LNCAP (cell line): ENCODE results near the gene PBRM1.

Source experiments
- TF ChIP-seq, protein P1 (sequence below): fragments of 450-650 bp; IDR thresholded peaks from 2 replicates; pipeline ENCODE4 v1.5.1; 2017; ENCODE audit warnings: mild to moderate bottlenecking

The PBRM1 gene

DNA sequence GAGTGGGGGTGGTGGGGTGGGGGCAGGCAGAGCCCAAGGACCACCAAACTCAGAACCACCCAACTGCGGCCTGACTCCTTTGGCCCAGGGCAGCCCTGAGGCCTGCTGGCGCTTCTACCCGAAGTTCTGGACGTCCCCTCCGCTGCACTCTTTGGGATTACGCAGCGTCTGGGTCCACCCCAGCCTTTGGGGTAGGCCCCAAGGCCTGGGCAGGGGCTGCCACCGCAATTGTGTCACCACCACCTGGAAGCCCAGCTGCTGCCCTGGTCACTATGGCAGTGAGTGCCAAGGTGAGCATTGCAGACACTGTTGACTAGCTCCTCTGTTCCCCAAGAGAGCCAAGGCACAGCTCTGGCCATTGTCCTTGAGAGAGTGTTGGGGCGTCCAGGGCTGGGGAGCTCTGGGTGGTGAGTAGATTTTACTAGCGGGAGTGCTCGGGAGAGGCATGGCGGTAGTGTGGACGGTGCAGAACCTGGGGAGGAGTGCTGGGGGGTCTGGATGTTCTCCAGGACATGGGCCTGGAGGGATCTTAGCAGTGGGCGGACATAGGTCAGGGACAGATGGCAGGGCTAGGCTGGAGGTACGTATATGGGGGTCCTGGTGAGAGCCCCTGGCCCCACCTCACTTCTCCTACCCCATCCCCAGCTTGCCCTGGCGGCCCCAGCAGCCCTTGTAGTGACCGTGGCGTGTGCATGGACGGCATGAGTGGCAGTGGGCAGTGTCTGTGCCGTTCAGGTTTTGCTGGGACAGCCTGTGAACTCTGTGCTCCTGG lies 164.8 kb downstream of the PBRM1 start:
- TF ChIP-seq, protein P1, sequence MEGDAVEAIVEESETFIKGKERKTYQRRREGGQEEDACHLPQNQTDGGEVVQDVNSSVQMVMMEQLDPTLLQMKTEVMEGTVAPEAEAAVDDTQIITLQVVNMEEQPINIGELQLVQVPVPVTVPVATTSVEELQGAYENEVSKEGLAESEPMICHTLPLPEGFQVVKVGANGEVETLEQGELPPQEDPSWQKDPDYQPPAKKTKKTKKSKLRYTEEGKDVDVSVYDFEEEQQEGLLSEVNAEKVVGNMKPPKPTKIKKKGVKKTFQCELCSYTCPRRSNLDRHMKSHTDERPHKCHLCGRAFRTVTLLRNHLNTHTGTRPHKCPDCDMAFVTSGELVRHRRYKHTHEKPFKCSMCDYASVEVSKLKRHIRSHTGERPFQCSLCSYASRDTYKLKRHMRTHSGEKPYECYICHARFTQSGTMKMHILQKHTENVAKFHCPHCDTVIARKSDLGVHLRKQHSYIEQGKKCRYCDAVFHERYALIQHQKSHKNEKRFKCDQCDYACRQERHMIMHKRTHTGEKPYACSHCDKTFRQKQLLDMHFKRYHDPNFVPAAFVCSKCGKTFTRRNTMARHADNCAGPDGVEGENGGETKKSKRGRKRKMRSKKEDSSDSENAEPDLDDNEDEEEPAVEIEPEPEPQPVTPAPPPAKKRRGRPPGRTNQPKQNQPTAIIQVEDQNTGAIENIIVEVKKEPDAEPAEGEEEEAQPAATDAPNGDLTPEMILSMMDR: no peak

DNA sequence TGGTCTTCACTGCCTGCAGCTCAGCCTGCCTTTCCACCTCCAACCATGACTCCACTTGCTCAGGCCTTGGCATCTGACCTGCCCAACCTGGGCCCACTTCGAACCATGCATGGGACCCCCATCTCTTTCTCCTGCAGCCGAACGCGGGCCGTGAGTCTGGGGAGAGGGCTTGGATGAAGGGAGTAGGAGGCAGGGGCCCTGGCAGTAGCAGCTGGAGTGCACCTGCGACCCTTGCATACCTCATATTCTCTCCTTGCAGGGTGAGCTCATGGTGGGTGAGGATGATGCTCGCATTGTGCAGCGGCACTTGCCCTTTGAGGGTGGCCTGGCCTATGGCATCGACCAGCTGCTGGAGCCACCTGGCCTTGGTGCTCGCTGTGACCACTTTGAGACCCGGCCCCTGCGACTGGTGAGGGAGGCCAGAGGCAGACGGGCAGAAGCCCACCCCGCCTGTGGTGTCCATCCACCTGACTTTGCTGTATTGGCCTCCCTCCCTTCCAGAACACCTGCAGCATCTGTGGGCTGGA lies 165.5 kb downstream of the PBRM1 start:
- TF ChIP-seq, protein P1: no peak

DNA sequence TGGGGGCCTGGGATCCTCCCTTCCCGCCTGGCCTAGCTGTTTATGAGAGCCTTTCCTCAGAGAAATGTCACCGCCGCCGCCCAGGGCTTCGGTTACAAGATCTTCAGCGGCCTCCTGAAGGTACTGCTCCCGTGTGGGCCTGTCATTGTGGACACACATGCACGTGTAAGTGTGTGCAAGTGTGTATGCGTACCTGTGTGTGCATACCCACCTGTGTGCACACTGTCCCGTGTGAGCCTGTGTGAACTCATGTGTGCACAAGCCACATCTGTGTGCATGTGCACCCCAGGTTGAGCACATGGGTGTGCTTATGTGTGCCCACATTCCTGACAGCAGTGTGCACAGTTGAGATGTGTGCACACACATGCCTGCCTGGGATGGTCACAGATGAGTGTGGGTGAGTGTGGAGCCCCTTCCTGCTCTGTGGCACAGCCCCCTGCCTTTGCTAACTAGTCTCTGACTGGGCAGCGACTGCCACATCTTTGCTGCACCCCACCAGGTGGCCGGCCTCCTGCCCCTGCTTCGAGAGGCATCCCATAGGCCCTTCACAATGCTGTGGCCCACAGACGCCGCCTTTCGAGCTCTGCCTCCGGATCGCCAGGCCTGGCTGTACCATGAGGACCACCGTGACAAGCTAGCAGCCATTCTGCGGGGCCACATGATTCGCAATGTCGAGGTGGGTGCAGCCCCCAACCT lies 166.1 kb downstream of the PBRM1 start:
- TF ChIP-seq, protein P1: no peak

DNA sequence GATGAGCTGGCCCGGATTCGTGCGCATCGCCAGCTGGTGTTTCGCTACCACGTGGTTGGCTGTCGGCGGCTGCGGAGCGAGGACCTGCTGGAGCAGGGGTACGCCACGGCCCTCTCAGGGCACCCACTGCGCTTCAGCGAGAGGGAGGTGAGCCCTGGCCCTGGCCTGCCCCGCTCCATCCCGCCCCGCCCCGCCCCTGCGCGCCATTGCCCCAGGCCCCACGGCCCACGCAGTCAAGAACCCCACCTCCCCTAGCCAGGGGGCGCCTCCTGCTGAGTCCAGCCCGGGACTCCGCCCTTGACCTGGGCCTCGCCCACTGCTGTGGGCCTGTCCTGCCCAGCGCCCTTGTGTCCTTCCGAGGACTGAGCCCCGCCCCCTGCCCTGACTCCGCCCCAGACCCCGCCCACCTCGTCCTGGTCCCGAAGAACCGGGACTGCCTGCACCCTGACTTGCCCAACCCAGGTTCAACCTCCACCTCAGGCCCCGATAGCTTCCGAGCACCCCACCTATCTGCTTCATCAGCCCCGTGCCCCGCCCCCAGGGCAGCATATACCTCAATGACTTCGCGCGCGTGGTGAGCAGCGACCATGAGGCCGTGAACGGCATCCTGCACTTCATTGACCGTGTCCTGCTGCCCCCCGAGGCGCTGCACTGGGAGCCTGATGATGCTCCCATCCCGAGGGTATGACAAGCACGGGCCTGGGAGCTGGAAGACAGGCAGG lies 166.8 kb downstream of the PBRM1 start:
- TF ChIP-seq, protein P1: no peak

DNA sequence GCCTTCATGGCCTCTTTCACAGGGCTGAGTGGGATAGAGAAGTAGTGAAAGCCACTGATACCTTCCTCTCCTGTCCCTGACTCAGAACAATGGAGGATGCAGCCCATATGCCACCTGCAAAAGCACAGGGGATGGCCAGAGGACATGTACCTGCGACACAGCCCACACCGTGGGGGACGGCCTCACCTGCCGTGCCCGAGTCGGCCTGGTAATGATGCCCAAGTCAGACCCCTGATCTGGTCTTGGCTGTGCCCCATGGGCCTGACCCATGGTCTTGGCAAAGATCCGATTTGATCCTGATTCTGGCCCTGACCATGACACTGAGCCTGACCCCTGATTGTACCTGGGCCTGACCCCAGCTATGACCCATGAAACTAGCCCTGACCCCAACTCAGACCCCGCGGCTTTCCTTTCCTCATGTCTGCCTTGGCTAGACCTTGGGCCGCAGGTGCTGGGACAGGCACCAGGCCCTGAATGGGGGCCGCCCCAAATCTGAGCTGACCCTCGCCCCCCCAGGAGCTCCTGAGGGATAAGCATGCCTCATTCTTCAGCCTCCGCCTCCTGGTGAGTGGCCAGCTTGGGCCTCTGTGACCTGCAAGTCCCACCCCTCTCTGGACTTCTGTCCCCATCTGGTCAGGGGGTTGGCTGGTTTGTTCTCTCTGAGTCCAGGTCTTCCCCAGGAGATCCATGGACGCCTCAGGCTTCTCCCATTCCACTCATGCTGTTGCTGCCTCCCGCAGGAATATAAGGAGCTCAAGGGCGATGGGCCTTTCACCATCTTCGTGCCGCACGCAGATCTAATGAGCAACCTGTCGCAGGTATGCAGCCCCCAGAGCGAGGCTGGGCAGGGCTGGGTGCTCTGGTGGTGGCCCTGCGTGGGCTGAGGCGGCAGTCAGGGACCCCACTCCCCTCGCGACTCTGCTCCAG lies 167.7 kb downstream of the PBRM1 start:
- TF ChIP-seq, protein P1: no peak

DNA sequence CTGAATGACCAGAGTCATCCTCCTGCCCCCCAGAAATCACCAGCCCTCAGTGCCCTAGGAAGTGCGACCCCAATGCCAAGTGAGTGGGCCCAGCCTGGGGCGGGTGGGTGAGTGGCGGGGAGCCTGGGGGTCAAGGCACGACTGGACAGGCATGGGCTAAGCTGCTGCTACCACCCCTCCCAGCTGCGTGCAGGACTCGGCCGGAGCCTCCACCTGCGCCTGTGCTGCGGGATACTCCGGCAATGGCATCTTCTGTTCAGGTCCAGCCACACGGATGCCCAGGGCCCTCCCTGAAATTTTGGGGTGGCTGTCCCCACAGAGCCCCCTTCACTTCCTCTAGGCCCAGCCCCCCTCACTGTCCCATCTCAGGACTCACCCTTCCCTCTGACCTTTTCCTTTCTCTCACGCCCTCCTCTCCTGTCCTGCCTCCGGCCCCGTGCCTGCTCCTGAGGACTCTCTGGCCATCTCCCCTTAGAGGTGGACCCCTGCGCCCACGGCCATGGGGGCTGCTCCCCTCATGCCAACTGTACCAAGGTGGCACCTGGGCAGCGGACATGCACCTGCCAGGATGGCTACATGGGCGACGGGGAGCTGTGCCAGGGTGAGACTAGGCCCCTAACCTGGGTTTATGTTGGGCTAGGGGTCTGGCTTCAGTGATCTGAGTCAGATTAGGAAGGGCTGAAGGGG lies 169.1 kb downstream of the PBRM1 start:
- TF ChIP-seq, protein P1: no peak
